ENCODE results near the gene ZNF324. TPM values are rescaled to one million over a fixed set of nuclear protein-coding genes. Genes with fewer than 3 reads are reported as not detected.

The ZNF324 gene
- total and polyA plus RNA-seq, 2 of the 4 experiments (the other 2 are of a cell fraction), result 6.0 to 6.6 TPM

DNA sequence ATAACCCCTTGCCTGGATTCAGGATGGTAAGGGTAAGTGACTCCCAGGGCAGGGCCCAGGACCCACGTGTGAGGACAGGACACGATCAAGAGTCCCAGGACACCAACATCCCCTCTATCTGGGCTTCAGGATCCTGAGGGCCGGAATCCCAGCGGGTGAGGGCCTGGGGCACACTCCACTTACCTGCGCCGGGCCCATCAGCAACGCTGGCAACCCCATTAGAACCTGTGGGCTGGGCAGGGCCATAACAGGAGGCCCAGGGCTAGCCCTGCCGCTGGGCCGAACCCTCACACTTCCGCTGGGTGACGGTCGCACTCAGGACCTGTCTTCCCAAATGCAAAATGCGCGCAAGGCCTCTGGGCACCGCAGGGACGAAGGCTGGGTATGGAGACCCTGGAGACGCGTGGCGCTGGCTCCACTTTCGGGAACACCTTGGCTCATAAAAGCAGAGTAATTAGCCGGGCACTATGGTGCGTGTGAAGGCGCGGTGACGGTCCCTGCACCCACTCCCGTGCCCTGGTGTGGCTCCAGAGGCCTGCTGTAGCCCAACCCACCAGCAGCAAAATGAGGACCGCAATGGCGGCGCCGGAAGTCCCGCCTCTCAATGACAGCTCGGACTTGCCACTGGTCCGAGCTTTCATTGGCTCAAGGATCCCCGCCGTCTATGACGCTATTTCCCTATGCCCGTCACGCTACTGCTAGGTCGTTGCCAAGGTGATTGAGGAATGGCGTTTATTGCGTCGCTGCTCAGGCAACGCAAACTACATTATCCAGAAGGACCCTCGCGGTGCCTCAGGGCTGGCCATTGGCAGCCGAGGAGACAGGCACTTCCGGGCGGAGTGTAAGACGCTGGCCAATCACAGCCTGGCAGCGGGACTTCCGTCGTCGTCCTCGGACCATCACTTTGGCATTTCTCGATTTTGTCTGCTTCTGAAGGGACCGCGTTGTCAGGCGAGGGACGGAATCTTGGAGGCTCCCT, 27.0 kb upstream of the ZNF324 start, which contains the start of gene ZNF132 (continued):
- TF ChIP-seq SMC3 (IDR thresholded peaks at IDR 0.05; ENCODE audit: low read depth, low read length), result no peak
- no peak for TF ChIP-seq RCOR1 (IDR thresholded peaks at IDR 0.05; ENCODE audit: insufficient replicate concordance, low read length)
- TF ChIP-seq CEBPB (IDR thresholded peaks at IDR 0.05; ENCODE audit: low read depth, low read length), result peak; percentile 86

DNA sequence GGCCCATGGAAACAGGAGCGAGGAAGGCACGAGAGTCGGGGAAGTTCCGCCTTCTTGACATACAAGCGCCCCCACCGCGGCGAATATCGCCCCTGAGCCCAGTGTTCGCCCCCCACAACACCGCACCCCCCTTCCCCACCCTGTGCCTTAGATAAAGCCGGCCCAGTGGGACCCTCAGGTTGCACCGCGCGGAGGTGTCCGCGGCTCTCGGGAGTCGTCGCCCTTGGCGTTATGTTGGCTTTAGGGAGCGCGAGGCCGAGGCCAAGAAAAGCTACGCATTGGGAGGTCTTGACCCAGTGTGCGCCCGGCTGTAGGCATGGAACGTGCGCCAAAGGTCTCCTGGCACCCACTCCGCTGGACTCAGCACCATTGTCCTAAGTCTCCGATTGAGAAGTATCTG, 26.3 kb upstream of the ZNF324 start:
- Histone ChIP-seq H3K18ac (ENCODE audit: low read depth, low read length) (no peak overlapping the region), H2AK9ac (replicated peaks; ENCODE audit: low read depth, low read length, poor library complexity) (peak overlapping the region; percentile 85), H3K79me1 (ENCODE audit: low read depth in 1 of 2, low read length in 2 of 2) (peaks cover 17 to 36% of the 10 kb centered on the region in 2 experiments), H3K9ac (ENCODE audit: low read depth, low read length) (peak overlapping the region; percentile 46), H4K91ac (ENCODE audit: insufficient read depth, low read depth, low read length) (peak overlapping the region; percentile 53; the same call in 1 of the 2 replicates), H3K14ac (replicated peaks; ENCODE audit: low read depth, low read length) (peak overlapping the region; percentile 77; the same call in 1 of the 2 replicates), H3K56ac (ENCODE audit: extremely low read depth, insufficient read depth, low read length) (no peak overlapping the region), H3K4me1 (ENCODE audit: control insufficient read depth, insufficient read depth, low read length) (peaks cover 3% of the 10 kb centered on the region; the same call in 1 of the 2 replicates), H3K4me2 (ENCODE audit: low read depth, low read length) (peak overlapping the region; percentile 70), H3K27ac (ENCODE audit: insufficient read depth, low read length) (peak overlapping the region; percentile 53), H2AFZ (replicated peaks; ENCODE audit: low read length, poor library complexity) (peak overlapping the region; percentile 95), H3K36me3 (ENCODE audit: control insufficient read depth, insufficient read depth, low read length) (peaks cover 13% of the 10 kb centered on the region), H3K4ac (ENCODE audit: low read depth, low read length) (peak overlapping the region; percentile 77), H4K8ac (ENCODE audit: low read depth in 2 of 2, low read length in 2 of 2) (peak overlapping the region; percentile 36 to 95; a peak in 3 of 4 replicates), H3K9me1 (ENCODE audit: insufficient read depth, low read length) (no peaks in the 10 kb centered on the region), H2AK5ac (ENCODE audit: low read depth, low read length) (peak overlapping the region; percentile 74), H3K9me3 (ENCODE audit: control insufficient read depth, insufficient read depth, low read length) (peaks cover 26% of the 10 kb centered on the region), H2BK15ac (ENCODE audit: low read depth, low read length) (no peak overlapping the region), H2BK20ac (ENCODE audit: low read depth, low read length) (no peak overlapping the region), H4K20me1 (ENCODE audit: insufficient read depth, low read length) (no peaks in the 10 kb centered on the region), H3K27me3 (ENCODE audit: control insufficient read depth, insufficient read depth, low read length) (no peaks in the 10 kb centered on the region), H2BK120ac (ENCODE audit: low read depth, low read length) (no peak overlapping the region), H3K4me3 (ENCODE audit: insufficient read depth, low read depth, low read length) (peak overlapping the region; percentile 59), H4K5ac (ENCODE audit: low read depth, low read length) (peak overlapping the region; percentile 83), H2BK5ac (ENCODE audit: low read depth, low read length, poor library complexity, severe bottlenecking) (peak overlapping the region; percentile 45), H3K23ac (ENCODE audit: low read depth, low read length) (no peak overlapping the region)
- dilution Hi-C loops (cut with HindIII; ENCODE audit: low sequenced_read_pairs, unreplicated experiment), result no loop called here
- CTCF ChIA-PET, result no interaction called here
- in situ Hi-C loops (cut with MboI; ENCODE audit: low sequenced_read_pairs), result no loop called here
- WGBS, 2 experiments (ENCODE audit: extremely low coverage in 2 of 2, insufficient read length in 1 of 2), result 14% methylated on average over 21 of the region's 31 CpGs; no CpG with 5 or more reads in 1 of the 2 experiments
- POLR2A ChIA-PET (ENCODE audit: unreplicated experiment), result no interaction called here
- BruUV-seq (replicated peaks), result no TSS peak
- DNase-seq (no peak), ATAC-seq (ENCODE audit: low read depth) (no peak)
- intact Hi-C loops (cut with micrococcal nuclease), result loop anchor here (2.0 kb wide), 1 partner anchor 32 kb away; the partner anchor contains the start of gene ZNF584
- TF ChIP-seq BHLHE40 (IDR thresholded peaks at IDR 0.05; ENCODE audit: low read depth, low read length) (no peak), NFE2L2 (IDR thresholded peaks at IDR 0.05; ENCODE audit: low read depth, low read length) (no peak), FOS (IDR thresholded peaks at IDR 0.05; ENCODE audit: low read depth, low read length) (no peak), POLR2A (IDR thresholded peaks at IDR 0.05; ENCODE audit: low read depth, low read length) (no peak), MXI1 (IDR thresholded peaks at IDR 0.05; ENCODE audit: borderline replicate concordance, low read depth, low read length) (no peak), MAFK (IDR thresholded peaks at IDR 0.05; ENCODE audit: low read depth, low read length) (no peak), CHD1 (IDR thresholded peaks at IDR 0.05; ENCODE audit: low read depth, low read length) (no peak), RAD21 (IDR thresholded peaks at IDR 0.05; ENCODE audit: low read length) (no peak), SMC3 (IDR thresholded peaks at IDR 0.05; ENCODE audit: low read depth, low read length) (no peak), RCOR1 (IDR thresholded peaks at IDR 0.05; ENCODE audit: insufficient replicate concordance, low read length) (no peak), RFX5 (IDR thresholded peaks at IDR 0.05; ENCODE audit: low read depth, low read length) (no peak), CEBPB (IDR thresholded peaks at IDR 0.05; ENCODE audit: low read depth, low read length) (no peak), USF2 (IDR thresholded peaks at IDR 0.05; ENCODE audit: low read depth, low read length) (no peak)
- TF ChIP-seq, protein P1, sequence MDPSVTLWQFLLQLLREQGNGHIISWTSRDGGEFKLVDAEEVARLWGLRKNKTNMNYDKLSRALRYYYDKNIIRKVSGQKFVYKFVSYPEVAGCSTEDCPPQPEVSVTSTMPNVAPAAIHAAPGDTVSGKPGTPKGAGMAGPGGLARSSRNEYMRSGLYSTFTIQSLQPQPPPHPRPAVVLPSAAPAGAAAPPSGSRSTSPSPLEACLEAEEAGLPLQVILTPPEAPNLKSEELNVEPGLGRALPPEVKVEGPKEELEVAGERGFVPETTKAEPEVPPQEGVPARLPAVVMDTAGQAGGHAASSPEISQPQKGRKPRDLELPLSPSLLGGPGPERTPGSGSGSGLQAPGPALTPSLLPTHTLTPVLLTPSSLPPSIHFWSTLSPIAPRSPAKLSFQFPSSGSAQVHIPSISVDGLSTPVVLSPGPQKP (IDR thresholded peaks at IDR 0.05; ENCODE audit: borderline replicate concordance, low read depth, low read length), result no peak
